HG03175 (cell line): ENCODE results near the gene RAMACL.
"Not testable (repeated sequence)": the region's sequence is repeated elsewhere in the genome, so short reads cannot be mapped to it uniquely, and the experiment has no call there.

Experiments
- ATAC-seq: cut with Tn5 transposase; IDR thresholded peaks from one replicate; pipeline ENCODE4 v1.9.1; 2021; ENCODE audit warnings: mild to moderate bottlenecking, moderate library complexity; ENCODE audit not compliant: unreplicated experiment

RAMACL gene

GRCh38 chr6:166586424-166587156 is at the start of gene RAMACL:
Gene RAMACL, minus strand, starts transcription at chr6:166586678. Its CDS starts 201 bp downstream, at chr6:166586477.
- peak; percentile 75 for ATAC-seq

- ATAC-seq = no peak
These were observed 48.8 kb upstream of the RAMACL start for GRCh38 chr6:166635013-166635970.

- not testable (repeated sequence) for ATAC-seq
These were observed 48.1 kb upstream of the RAMACL start for GRCh38 chr6:166634581-166634980.

- no peak for ATAC-seq
These were observed 47.5 kb upstream of the RAMACL start for GRCh38 chr6:166633732-166634535.

GRCh38 chr6:166632731-166633130 is 46.3 kb upstream of the RAMACL start:
- ATAC-seq = no peak

GRCh38 chr6:166630462-166630861 is 44.0 kb upstream of the RAMACL start:
- ATAC-seq = no peak

- ATAC-seq = no peak
These were observed 43.1 kb upstream of the RAMACL start for GRCh38 chr6:166629628-166630027.

- ATAC-seq = peak; percentile 22
These were observed 41.7 kb upstream of the RAMACL start for GRCh38 chr6:166627875-166628801.

GRCh38 chr6:166627033-166627874 is 40.8 kb upstream of the RAMACL start, which contains the start of gene RPS6KA2:
Gene RPS6KA2, minus strand, starts transcription at chr6:166627251. Its CDS starts 232 bp downstream, at chr6:166627019.
- peak; percentile 92 for ATAC-seq

- peak; percentile 1 for ATAC-seq
These were observed 39.9 kb upstream of the RAMACL start for GRCh38 chr6:166626177-166627032.

- no peak for ATAC-seq
These were observed 38.9 kb upstream of the RAMACL start for GRCh38 chr6:166625356-166625755.

- ATAC-seq = no peak
These were observed 37.8 kb upstream of the RAMACL start for GRCh38 chr6:166624275-166624674.

- no peak for ATAC-seq
These were observed 36.8 kb upstream of the RAMACL start for GRCh38 chr6:166623318-166623717.

- no peak for ATAC-seq
These were observed 34.6 kb upstream of the RAMACL start for GRCh38 chr6:166621114-166621540.

GRCh38 chr6:166620478-166621113 is 34.1 kb upstream of the RAMACL start:
- no peak for ATAC-seq

- ATAC-seq = no peak
These were observed 33.4 kb upstream of the RAMACL start for GRCh38 chr6:166619912-166620311.
